ENCODE results near the gene ITGAE.
"Not testable (repeated sequence)": the region's sequence is repeated elsewhere in the genome, so short reads cannot be mapped to it uniquely, and the experiment has no call there.

ITGAE gene

GRCh38 chr17:3794557-3795389, 6.2 kb downstream of the ITGAE start:
- peak; percentile 77 for DNase-seq

DNA sequence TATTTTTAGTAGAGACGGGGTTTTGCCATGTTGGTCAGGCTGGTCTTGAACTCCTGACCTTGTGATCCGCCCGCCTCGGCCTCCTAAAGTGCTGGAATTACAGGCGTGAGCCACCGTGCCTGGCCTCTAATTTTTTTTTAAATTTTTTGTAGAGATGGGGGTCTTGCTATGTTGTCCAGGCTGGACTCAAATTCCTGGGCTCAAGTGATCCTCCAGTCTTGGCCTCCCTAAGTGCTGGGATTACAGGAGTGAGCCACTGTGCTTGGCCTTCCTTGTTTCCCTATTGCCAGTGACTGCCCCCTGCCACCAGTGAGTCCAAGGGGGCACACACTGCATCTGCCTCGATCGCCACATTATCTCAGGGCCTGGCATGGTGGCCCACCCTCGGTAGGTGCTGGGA, 6.8 kb downstream of the ITGAE start:
- not testable (repeated sequence) for DNase-seq

GRCh38 chr17:3793258-3793657, 7.7 kb downstream of the ITGAE start:
- DNase-seq, result not testable (repeated sequence)

DNA sequence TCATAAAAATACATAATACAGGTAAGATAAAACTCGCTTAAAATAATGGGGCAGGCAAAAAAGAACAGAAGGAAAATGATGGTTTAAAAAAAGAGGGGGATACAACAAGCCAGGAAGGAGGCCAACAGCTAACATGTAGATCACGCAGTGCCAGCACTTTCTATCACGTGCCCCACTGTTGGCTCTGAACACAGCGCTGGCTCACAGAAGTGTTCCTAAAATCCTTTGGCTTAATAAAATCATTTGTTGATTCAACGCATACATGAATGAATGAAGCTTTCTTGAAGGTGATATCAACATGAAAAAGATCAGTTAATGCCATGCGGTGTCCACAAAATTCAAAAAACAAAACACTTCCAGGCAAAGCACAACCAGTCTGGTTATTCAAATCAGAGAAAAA, 8.5 kb downstream of the ITGAE start:
- DNase-seq, result no peak

GRCh38 chr17:3788200-3788599, 12.8 kb downstream of the ITGAE start:
- no peak for DNase-seq

DNA sequence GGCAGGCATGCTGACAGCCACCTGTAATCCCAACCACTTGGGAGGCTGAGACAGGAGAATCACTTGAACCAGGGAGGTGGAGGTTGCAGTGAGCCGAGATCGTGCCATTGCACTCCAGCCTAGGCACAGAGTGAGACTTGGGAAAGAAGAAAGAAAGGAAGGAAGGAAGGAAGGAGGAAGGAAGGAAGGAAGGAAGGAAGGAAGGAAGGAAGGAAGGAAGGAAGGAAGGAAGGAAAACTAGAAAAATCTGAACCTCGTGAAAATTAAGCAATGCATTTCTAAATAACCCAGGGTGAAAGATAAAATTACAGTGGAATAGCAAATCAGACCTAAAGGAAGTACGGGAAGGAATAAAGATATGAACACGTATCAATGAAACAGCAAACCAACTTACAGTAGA, 15.7 kb downstream of the ITGAE start:
- DNase-seq, result not testable (repeated sequence)

GRCh38 chr17:3782751-3783150, 18.2 kb downstream of the ITGAE start:
- DNase-seq, result no peak

GRCh38 chr17:3780986-3781385, 20.0 kb downstream of the ITGAE start:
- DNase-seq, result no peak

GRCh38 chr17:3777366-3778120, 23.4 kb downstream of the ITGAE start:
- DNase-seq, result no peak

GRCh38 chr17:3773966-3774365, 27.0 kb downstream of the ITGAE start:
- DNase-seq, result no peak

- no peak for DNase-seq
These were observed 27.5 kb downstream of the ITGAE start for GRCh38 chr17:3773511-3773910.

GRCh38 chr17:3772764-3773163, 28.2 kb downstream of the ITGAE start:
- no peak for DNase-seq

DNA sequence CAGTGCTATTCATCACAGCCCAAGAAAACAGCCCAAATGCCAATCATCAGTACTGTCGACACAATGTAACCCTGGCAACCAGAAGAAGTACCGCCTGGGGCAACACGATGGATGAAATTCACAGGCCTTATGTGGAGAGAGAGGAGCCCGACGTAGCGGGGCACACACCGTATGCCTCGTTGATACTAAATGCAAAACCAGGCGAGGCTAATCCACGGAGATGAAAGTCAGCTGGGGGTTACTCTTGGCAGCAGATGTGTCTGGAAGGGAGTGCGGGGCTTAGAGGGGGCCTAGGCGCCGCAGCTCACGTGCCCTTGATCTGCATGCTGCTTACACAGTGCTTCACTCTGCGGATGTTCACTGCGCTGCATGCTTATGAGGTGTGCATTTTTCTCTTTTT, 29.8 kb downstream of the ITGAE start:
- peak; percentile 34 for DNase-seq

DNA sequence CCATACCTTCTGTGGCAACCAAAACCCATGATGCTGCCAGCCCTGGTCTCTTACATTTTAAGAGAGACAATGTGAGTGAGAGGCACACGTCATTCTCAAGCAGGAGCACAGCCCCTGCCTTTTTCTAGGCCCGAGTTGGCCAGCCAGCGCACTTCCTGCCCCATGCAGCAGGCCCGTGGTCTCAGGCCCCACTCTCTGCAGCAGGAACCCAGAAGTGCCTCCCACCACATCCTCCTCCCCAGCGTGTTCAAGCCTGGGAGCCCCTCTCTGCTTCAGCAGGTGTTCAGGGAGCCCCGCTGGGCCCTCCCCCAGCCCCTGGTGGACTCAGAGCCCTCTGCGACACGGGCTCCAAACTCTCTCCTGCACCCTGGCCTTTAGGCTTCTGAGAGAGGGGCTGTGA, 30.5 kb downstream of the ITGAE start:
- peak; percentile 60 for DNase-seq

- DNase-seq, result no peak
These were observed 32.2 kb downstream of the ITGAE start for GRCh38 chr17:3768769-3769168.

- no peak for DNase-seq
These were observed 32.6 kb downstream of the ITGAE start for GRCh38 chr17:3768341-3768740.

GRCh38 chr17:3766779-3767178, 34.2 kb downstream of the ITGAE start:
- DNase-seq, result no peak

- DNase-seq, result no peak
These were observed 35.0 kb downstream of the ITGAE start for GRCh38 chr17:3765981-3766380.

- no peak for DNase-seq
These were observed 37.2 kb downstream of the ITGAE start for GRCh38 chr17:3763777-3764170.

DNA sequence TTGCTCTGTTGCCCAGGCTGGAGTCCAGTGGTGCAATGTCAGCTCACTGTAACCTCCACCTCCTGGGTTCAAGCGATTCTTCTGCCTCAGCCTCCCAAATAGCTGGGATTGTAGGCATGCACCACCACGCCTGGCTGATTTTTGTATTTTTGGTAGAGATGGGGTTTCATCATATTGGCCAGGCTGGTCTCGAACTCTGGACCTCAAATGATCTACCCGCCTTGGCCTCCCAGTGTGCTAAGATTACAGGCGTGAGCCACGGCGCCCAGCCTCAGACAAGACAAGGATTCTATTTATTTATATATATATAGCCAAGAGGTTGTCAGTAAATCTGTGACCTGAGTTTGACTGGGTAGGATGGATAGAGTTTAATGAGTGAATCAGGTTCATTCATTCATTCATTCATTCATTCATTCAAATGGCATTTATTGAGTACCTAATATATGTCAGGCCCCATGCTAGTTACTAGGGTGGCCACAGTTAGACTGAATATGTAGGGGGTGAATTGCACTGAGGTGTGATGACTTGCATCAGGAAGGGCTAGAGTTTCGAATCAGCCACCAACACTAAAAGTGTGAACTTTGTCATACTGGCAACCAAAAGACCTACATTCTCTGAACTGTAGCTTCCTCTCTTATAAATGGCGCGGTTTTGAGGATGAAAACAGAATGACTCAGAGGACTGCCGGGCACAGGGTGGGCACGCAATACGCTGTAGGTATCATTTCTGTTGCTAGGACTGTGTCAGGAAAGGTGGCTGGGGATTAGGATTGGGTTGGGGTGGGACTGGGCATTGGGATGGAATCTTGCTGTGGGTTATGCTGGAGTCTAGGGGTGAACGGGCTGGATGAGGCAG, 37.8 kb downstream of the ITGAE start:
- peak; percentile 58 for DNase-seq

DNA sequence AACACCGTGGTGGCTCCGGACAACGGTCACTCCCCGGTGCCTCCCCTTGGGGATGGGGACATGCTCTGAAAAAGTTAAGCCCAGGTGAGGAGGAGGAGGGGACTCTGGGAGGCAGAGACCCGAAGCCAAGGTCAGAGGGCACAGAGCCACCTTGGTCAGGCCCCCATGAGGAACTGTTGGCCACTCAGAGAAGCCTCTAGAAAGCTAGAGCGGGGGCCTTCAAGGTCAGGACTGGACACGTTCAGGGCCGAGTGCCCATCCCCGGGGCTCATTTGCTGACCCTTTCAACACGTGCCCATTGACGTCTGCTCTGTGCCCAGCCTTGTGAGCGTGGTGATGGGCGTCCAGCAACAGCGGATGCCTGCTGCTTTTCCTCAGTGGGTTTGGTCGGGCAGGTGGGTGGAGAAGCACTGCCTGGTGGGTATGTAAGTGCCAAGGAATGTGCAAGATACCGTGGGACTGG, 39.0 kb downstream of the ITGAE start:
- DNase-seq, result no peak

- no peak for DNase-seq
These were observed 39.7 kb downstream of the ITGAE start for GRCh38 chr17:3761036-3761917.

Data from stimulated activated CD8-positive, alpha-beta memory T cell treated with anti-CD3 and anti-CD28 coated beads, Interleukin-4, amount 100 ng/mL, for 48 hours (primary cell).